Inferior parietal cortex (tissue), 1 donor: ENCODE results near the gene NCDN.
A peak's percentile ranks its signal among the peaks of the same experiment; 100 is the strongest.

ENCODE experiments used
- DNase-seq: peaks from one replicate; pipeline ENCODE4 v3.0.0-alpha.2; 2016; ENCODE audit errors: extremely low spot score

Gene NCDN

DNA sequence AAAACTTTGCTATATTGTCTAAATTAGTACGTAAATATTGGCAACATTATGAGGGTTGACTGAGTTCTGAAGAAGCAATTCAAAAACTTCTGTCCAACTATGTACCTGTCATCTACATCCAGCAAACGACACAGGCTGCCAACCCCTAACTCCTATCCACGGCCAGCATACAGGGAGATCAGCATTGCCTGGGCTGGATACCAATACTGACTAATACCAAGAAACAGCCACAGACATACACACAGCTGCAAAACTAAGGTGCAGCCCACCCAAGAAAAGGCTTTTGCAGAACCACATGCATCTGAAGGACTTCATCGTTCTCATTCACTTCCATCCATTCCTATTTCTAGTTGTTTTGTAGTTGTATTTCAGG, 2.4 kb upstream of the NCDN start:
- no peak for DNase-seq

DNA sequence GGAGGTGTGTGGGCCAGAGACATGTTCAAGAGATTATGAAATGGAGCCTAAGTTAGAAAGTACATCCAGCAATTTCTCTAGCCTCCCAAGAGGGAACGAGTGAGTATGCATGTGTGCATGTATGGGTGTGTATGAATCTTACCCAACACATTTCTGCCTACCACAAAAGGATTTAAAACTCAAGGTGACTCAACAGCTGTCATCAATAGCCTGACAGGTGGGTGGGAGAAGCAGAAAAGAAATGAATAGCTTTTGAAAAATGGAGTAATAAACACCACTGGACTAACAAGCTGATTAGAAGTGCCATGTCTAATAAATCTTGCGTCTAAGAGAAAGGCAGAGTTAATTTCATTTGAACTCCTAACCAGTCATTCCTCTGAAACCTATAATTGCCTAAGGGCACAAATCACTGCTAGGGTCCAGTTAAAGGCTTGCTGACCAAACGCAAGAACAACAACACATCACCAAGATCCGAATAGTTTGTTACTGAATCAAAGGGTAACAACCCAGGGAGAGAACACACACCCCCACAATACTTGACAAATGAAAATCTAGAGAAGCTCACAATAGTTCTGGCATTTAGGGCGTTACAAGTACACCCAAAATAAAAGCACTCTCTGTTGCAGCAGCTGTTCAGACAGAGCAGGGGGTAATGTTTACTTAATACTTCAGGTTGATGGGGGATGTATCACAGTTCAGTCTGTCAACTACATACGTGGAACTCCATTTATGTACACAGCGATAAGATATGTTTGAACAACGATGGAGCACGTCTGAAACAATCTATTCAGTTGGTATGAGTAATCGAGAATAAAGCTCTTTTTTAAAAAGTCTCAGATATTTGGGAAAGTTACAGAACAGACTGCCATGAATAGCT, 1.8 kb upstream of the NCDN start:
- DNase-seq: no peak

DNA sequence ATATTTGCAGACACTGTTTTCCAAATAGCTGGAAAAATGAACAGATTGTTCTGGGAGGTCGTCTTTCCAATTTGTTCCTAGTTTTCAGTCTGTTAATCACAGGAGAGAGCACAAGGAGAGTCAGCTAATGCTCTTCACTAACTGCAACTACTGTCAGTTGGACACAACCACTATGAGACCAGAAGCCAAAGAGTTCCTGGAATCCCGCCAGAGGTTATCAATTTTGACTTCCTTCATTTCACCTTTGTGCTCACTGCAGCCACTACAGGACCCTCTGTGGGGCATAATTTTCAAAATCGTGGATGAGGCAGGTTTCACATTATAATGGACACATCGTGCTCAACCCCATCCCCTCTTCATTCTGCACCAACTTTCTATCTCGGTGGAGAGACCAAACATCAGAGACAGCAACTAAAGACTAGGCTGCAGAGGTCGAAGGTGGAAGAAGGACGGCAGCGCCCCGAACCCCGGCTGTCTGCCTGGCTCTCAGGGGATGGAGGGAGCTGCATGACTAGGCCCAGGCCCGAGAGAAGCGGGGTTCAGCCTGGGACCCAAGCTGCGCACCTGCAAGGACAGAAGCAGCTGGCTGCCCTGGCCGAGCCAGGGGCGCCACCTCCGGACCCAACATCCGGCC, 998 bp upstream of the NCDN start:
- no peak for DNase-seq

DNA sequence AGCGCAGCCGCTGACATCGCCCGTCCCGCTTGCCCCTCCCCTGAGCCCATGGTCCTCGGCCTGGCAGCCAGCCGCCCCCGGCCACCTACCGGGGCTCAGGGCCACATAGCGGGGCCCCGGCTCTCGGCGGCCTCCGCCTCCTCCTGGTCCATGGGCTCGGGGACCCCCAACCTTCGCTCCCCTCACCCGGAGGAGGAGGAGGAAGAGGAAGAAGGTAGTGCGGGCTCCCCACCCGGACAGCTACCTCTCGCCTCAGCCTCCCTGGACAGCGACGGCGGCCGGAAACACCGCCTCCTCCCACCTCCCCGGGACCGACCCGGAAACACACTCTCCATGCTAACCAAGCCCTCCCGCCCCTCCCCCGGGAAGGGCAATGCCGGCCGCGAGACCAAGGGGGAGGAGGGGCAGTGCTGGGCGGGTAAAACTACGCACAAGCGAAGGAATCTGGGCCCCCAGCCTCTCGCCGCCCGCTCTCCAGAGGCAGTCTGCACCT, 435 bp upstream of the NCDN start, which contains the start of gene KIAA0319L:
KIAA0319L (minus strand) TSS at position 286 of the 493 bp plus-strand sequence. CDS start 2,912 bp downstream, outside the sequence.
- peak; percentile 91 for DNase-seq

DNA sequence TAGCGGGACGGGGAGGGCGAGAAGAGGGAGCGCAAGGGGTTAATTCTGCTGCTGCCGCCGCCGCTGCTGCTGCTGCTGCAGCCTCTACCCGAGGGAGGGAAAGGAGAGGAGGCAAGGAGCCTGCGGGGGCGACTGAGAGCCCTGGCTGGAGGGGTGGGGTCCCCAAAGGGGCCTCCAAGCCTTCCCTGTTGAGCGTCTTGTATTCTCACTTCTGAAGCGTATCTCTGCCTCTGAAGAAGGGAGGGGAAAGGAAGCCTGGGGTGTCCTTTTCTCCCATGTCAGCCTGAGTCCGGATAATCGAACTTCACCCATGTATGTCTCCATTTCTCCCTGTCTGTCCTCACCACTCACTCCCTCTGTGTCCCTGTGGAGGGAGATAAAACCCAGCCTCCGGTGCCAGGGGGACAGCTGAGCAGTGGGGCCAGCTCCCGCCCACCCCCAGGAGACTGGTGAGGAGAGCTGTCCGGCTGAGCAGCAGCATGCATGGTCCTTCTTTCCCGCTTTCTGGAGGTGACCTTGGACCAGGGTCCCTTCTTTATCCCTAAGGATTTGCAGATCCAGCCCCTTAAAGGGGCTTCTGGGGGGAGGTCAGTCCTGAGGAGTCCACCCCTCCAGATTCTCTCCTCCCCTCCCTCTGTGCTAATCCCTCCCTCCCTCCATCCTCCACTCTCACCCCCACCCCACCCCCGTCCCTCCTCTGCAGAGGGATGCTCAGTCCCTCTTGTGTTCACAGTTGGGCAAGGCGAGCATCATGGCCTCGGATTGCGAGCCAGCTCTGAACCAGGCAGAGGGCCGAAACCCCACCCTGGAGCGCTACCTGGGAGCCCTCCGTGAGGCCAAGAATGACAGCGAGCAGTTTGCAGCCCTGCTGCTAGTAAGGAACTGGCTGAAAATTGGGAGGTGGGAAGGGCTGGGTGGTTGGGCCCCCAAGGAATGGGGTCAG, 1.0 kb downstream of the NCDN start:
- no peak for DNase-seq

DNA sequence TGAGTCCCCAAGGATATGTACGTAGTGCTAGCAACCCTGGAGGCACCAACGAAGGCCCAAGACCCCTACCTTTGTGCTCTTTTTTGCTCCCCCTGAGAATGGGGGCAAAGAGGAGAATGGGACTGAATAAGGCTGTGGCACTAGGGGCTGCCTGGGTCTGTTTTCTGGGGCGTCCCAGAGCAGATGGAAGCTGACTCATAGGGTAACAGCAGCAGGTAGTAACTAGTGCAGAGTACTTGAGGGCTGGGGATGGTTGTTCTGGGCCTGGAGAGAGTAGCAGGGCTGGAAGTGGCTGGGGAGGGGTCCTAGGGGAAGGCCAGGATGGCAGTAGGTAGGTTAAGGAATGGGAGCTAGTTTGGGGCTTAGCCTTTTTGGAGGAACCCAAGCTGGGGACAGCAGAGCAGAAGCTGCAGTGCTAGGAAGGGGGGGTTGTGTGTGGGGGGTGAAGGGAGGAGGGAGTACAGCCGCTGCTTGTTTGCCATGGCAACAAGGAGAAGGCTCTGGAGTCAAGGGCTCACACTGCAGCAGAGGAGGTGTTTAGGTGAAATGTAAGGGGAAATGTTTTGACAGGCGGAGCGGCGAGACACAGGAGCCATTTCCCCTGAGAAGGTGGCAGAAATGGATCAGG, 1.8 kb downstream of the NCDN start:
- no peak for DNase-seq

DNA sequence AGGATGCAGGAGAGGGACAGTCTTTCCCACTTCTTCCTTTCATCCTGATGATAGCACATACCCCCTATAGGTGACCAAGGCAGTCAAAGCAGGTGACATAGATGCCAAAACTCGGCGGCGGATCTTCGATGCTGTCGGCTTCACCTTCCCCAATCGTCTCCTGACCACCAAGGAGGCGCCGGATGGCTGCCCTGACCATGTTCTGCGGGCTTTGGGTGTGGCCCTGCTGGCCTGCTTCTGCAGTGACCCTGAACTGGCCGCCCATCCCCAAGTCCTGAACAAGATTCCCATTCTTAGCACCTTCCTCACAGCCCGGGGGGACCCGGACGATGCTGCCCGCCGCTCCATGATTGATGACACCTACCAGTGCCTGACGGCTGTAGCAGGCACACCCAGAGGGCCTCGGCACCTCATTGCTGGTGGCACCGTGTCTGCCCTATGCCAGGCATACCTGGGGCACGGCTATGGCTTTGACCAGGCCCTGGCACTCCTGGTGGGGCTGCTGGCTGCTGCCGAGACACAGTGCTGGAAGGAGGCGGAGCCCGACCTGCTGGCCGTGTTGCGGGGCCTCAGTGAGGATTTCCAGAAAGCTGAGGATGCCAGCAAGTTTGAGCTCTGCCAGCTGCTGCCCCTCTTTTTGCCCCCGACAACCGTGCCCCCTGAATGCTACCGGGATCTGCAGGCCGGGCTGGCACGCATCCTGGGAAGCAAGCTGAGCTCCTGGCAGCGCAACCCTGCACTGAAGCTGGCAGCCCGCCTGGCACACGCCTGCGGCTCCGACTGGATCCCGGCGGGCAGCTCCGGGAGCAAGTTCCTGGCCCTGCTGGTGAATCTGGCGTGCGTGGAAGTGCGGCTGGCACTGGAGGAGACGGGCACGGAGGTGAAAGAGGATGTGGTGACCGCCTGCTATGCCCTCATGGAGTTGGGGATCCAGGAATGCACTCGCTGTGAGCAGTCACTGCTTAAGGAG, 2.9 kb downstream of the NCDN start:
- peak; percentile 69 for DNase-seq

DNA sequence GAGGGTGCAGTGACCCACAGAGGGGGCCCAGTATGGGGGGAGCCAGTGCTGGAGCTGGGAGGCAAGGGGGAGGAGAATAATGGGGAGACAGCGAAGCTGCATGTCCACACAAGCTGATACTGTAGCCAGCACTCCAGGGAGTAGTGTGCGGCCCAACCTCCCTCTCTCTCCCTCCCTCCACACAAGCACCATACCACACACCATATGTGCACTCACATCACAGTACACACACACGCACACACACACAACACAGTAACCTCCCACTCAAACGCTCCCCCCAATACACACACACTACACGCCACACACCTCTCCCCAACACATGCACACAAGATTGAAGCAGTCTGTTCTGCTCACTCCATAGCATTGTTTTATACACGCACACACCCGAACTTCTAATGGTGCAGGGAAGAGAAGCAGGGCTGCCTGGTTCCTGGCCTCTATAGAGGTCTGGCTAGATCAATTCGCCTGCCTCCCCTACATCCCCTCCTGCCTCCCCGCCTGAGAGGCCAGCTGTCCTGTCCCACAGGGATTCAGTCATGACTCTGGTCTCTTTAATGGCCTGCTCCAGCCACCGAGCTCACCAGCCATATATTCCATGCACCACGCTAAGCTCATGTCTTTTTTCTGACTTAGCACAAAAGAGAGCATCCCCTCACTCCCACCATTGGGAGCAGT, 3.8 kb downstream of the NCDN start:
- no peak for DNase-seq

DNA sequence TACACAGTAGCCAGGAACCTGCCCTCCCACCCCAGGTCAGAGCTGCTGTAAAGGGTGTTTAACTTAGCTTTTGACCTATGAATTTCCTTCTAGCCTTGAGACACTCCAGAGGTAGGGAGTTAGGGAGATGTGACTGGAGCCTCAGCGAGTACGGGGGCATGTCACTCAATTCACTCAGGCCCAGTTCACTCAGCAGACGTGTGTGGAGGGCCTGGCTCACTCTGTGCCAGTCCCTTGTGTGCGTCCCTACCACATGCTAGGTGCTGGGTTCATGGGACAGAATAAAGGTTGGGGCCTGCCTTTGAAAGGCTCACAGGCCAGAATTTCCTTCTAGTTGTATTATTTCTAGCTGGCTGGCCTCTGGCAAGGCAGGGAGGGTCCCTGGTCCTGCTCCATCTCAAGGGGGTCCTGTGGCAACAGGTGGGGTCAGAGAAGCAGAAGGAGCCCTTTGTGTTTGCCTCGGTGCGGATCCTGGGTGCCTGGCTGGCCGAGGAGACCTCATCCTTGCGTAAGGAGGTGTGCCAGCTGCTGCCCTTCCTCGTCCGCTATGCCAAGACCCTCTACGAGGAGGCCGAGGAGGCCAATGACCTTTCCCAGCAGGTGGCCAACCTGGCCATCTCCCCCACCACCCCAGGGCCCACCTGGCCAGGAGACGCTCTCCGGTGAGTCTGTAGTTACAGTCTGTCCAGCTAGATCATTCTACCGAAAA, 4.5 kb downstream of the NCDN start:
- no peak for DNase-seq

DNA sequence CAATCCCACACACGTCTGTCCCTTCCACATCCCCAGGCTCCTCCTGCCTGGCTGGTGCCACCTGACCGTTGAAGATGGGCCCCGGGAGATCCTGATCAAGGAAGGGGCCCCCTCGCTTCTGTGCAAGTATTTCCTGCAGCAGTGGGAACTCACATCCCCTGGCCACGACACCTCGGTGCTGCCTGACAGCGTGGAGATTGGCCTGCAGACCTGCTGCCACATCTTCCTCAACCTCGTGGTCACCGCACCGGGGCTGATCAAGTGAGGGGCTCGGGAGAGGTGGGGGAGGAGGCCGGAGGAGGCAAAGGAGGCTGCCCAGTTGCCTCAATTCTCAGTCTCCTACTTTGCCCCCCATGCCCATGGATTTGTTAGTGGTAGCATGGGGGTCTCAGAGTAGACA, 5.6 kb downstream of the NCDN start:
- DNase-seq: no peak

DNA sequence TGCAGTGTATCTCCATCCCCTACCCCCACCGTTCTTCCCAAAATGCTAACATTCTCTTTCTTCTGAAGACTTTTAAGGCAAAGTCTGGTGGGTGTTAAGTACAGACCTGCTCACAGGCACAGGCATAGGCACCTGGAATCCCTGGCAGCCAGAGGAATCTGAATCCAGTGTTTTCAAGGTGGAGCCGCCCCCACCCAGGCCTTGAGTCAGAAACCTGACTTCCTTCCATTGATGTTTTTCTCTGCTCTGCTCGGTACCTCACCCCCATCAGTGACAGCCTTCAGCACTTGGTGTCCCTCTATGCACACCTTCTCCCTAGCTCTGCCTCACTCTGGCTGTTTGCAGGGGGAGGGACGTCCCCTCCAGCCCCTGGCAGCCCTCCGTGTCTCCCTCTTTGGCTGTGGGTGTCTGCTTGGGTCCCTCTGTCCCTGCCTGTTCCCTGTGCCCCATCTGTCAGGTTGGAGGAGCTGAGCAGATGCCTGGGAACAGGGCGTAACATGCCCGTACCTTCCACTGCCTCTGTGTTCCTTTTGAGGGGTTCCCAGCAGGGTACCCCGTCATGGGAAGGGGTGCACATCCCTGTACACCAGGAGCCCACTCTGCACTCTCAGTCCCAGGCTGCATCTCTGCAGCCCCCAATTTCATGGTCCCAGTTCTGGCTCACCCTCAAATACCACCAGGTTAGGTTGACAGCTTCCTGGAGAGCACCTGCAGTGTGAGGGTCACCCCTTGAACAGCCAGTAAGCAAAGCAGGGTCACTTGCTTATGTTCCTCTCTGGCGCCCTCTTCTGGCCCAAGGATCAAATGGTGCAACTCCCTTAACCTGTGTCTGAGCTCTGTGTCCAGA, 6.7 kb downstream of the NCDN start:
- DNase-seq: peak; percentile 87

DNA sequence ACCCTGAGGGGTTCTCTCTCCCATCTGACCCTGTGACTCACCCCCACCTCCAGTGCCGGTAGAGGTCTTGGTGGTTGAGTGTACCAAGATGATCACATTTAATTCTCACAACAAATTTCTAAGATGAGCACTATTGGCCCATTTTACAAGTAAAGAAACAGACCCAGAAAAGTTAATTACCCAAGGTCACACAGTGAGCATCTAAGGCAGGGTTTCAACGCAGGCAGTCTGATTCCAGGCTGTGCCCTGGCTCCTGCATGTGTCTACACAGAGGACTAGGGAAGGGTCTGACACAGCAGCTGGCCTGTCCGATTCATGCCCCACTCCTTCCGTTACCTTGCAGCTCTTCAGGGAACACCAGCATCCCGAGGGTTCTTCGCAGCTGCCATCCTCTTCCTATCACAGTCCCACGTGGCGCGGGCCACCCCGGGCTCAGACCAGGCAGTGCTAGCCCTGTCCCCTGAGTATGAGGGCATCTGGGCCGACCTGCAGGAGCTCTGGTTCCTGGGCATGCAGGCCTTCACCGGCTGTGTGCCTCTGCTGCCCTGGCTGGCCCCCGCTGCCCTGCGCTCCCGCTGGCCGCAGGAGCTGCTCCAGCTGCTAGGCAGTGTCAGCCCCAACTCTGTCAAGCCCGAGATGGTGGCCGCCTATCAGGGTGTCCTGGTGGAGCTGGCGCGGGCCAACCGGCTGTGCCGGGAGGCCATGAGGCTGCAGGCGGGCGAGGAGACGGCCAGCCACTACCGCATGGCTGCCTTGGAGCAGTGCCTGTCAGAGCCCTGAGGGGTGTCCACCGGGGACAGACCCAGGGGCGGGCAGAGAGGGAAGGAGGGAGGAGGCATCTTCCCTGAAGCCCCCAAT, 7.5 kb downstream of the NCDN start:
- DNase-seq: no peak

DNA sequence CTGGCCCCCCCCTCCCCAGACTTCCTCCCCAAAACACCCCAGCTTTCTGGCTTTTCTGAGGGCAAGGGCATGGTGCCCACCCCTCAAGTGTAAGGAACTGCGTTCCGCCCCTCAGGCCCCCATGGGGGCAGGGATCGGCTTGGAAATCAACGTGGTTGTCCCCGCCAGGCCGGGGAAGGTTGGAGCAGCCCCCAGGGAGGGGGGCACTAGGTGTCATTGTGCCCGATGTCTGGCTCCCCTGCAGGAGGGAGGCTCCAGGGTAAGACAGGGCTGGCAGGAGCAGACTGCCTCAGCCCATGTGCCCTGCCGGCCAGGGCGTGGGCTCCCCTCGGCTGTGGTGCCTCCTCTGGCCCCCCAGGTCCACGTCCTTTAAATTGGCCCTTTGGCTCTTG, 8.1 kb downstream of the NCDN start:
- DNase-seq: no peak

DNA sequence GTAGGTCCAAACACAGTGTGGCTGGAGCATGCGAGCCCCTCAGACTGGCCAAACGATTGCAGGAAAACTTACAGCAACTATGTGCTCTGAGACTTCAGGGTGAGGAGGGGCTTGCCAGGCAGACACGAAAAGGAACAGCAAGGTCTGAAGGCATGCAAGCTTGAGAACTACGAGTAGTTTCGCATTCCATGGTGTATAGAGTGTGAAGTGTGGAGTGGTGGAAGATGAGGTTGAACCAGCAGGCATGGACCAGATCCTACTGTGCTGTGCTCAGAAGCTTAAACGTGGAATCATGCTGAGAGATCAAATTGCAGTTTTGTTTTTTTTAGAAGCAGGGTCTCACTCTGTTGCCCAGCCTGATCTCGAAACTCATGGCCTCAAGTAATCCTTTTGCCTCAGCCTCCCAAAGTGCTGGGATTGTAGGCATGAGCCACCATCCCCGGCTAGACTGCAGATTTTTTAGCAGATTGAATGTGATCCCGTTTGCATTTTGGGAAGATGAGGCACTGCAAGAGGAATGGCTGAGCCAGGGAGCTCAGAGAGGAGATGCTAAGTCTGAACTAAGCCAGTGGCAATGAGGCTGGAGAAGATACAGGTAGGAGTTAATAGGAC, 10.5 kb downstream of the NCDN start:
- no peak for DNase-seq

DNA sequence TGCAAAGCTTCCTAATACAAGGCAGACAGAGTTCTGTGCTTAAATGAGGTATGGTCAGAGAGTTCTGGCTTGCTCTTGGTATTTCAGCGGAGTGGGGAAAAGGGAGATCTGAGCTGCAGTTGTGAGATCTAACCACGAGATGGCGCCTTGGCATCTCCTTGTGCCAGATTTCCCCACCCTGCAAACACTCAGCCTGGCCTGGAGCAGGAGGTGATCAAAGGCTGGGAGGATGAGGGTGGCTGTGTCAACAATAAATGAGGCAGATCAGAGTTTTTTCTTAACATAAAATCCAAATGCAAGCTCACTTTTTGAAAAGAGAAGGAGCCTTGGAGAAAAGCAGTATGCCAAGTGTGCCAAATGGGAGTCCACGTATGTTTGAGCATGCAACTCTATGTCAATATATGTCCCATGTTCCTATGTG, 11.4 kb downstream of the NCDN start:
- peak; percentile 89 for DNase-seq

DNA sequence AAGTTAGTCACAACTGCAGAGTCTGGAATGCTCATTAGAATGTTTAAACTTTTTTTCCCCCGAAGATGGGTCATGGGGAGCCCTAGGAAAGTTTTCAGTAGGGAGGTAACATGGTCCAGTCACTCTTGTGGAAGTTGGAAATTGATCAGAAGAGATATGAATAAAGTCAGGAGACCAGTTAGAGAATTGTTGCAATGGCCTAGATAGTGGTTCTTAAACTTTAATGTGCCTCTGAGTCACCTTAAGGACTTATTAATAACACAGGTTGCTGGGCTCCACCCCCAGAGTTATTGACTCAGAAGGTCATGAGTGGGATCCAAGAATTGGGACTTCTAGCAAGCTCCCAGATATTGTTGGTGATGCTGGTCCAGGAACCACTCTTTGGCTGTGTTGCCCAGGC, 12.3 kb downstream of the NCDN start:
- DNase-seq: no peak
